SK-N-SH (cell line): ENCODE data around the gene ITGBL1. TPM values are rescaled to one million over a fixed set of nuclear protein-coding genes. Genes with fewer than 3 reads are reported as not detected.
A peak's percentile ranks its signal among the peaks of the same experiment; 100 is the strongest.

ENCODE experiments used
- CTCF ChIA-PET: fragments of 300-600, 350-600 bp; formaldehyde crosslinking; extraction: SDS; loops from one replicate; lab custom pipeline; 2021; lab: Yijun Ruan, JAX
- POLR2A ChIA-PET: fragments of 350-600 bp; sonication (Branson Sonifier 250); formaldehyde crosslinking; extraction: SDS; loops from one replicate; lab custom pipeline; 2020; ENCODE audit warnings: antibody characterized with exemption, inconsistent platforms; lab: Yijun Ruan, JAX
- DNase-seq: peaks from one replicate; pipeline ENCODE4 v3.0.0; 2012
- H2AFZ ChIP-seq: fragments of 200-600 bp; sonication (generic); 2 replicates; pipeline ENCODE4 v1.8.1; 2016; ENCODE audit warnings: antibody characterized with exemption, mild to moderate bottlenecking, low read depth
- H3F3A ChIP-seq: fragments of 200-600 bp; sonication (generic); replicated peaks from 2 replicates; pipeline ENCODE3; 2016; ENCODE audit warnings: antibody characterized with exemption, mild to moderate bottlenecking; ENCODE audit not compliant: insufficient read depth
- H3K27ac ChIP-seq, 2 experiments: fragments of 200-500 bp in 1 of 2; fragments of 200-600 bp in 1 of 2; sonication (Bioruptor generic) in 1 of 2; sonication (generic), shearing (Covaris generic) in 1 of 2; 2 replicates each; pipeline versions ENCODE4 v1.5.1 to v1.6.1; 2014 to 2016; ENCODE audit warnings: low read depth in 2 of 2, inconsistent platforms in 1 of 2, low read length in 1 of 2, mild to moderate bottlenecking in 1 of 2, mixed read lengths in 1 of 2
- H3K27me3 ChIP-seq: fragments of 200-600 bp; sonication (generic), shearing (Covaris generic); 2 replicates; pipeline ENCODE4 v1.6.1; 2016; ENCODE audit warnings: mixed run types; ENCODE audit not compliant: insufficient read depth
- H3K36me3 ChIP-seq, 2 experiments: fragments of 200-500 bp in 1 of 2; fragments of 200-600 bp in 1 of 2; sonication (Bioruptor generic) in 1 of 2; sonication (generic) in 1 of 2; replicated peaks in 1 of 2; 2 replicates each; pipeline versions ENCODE3 to v1.5.1; 2014 to 2016; ENCODE audit warnings: low read length in 1 of 2, mild to moderate bottlenecking in 1 of 2; ENCODE audit not compliant: insufficient read depth in 2 of 2, control insufficient read depth in 1 of 2
- H3K4me1 ChIP-seq, 2 experiments: fragments of 200-500 bp in 1 of 2; fragments of 200-600 bp in 1 of 2; sonication (Bioruptor generic) in 1 of 2; sonication (generic), shearing (Covaris generic) in 1 of 2; 2 replicates each; pipeline versions ENCODE4 v1.5.1 to v1.6.1; 2014 to 2016; ENCODE audit warnings: low read depth in 1 of 2, low read length in 1 of 2, mixed run types in 1 of 2; ENCODE audit not compliant: insufficient read depth in 2 of 2, control insufficient read depth in 1 of 2
- H3K4me2 ChIP-seq: fragments of 200-600 bp; sonication (generic), shearing (Covaris generic); 2 replicates; pipeline ENCODE4 v1.6.1; 2017; ENCODE audit warnings: mixed run types
- H3K4me3 ChIP-seq, 2 experiments: fragments of 200-500 bp in 1 of 2; fragments of 200-600 bp in 1 of 2; sonication (Bioruptor generic) in 1 of 2; sonication (generic), shearing (Covaris generic) in 1 of 2; 2 replicates each; pipeline versions ENCODE4 v1.5.1 to v1.8.1; 2014 to 2016; ENCODE audit warnings: low read depth in 2 of 2, inconsistent platforms in 1 of 2, low read length in 1 of 2, mild to moderate bottlenecking in 1 of 2, mixed read lengths in 1 of 2, moderate library complexity in 1 of 2
- H3K79me2 ChIP-seq: fragments of 200-600 bp; sonication (generic); 2 replicates; pipeline ENCODE4 v1.8.1; 2017; ENCODE audit warnings: mild to moderate bottlenecking; ENCODE audit not compliant: insufficient read depth
- H3K9ac ChIP-seq: fragments of 200-600 bp; sonication (generic); 2 replicates; pipeline ENCODE4 v1.6.1; 2017; ENCODE audit warnings: mixed run types
- H3K9me2 ChIP-seq: fragments of 200-600 bp; sonication (generic); 2 replicates; pipeline ENCODE4 v1.6.1; 2017; ENCODE audit warnings: mixed run types
- H3K9me3 ChIP-seq: fragments of 200-600 bp; sonication (generic); 2 replicates; pipeline ENCODE4 v1.6.1; 2017; ENCODE audit warnings: mixed run types, mild to moderate bottlenecking, moderate library complexity
- H4K20me1 ChIP-seq: fragments of 200-600 bp; sonication (generic); 2 replicates; pipeline ENCODE4 v1.6.1; 2017; ENCODE audit warnings: mild to moderate bottlenecking, mixed run types; ENCODE audit not compliant: insufficient read depth
- CTCF ChIP-seq: fragments of 200-600 bp; sonication (generic); IDR thresholded peaks from 2 replicates; pipeline ENCODE4 v1.6.1; 2017; ENCODE audit warnings: antibody characterized with exemption, mild to moderate bottlenecking, moderate library complexity
- FOXJ3 ChIP-seq: sonication (generic); formaldehyde crosslinking; IDR thresholded peaks from 2 replicates; pipeline ENCODE4 v1.5.1; 2020; ENCODE audit warnings: mild to moderate bottlenecking, missing genetic modification reagents
- FOXM1 ChIP-seq: IDR thresholded peaks from 2 replicates; pipeline ENCODE4 v1.4.0; 2012; ENCODE audit warnings: low read depth, mild to moderate bottlenecking
- GABPA ChIP-seq: IDR thresholded peaks from 2 replicates; pipeline ENCODE4 v1.4.0; 2012; ENCODE audit warnings: low read depth, mild to moderate bottlenecking
- IRF3 ChIP-seq: fragments of 150-350 bp; IDR thresholded peaks from 2 replicates; pipeline ENCODE4 v1.6.1; 2016; ENCODE audit warnings: mild to moderate bottlenecking, low read depth, low read length
- MAX ChIP-seq: IDR thresholded peaks from 2 replicates; pipeline ENCODE4 v1.4.0; 2012; ENCODE audit warnings: low read depth
- MEF2A ChIP-seq: IDR thresholded peaks from 2 replicates; pipeline ENCODE4 v1.4.0; 2012; ENCODE audit warnings: low read depth, borderline replicate concordance
- MXI1 ChIP-seq: IDR thresholded peaks from 2 replicates; pipeline ENCODE4 v1.6.1; 2012; ENCODE audit warnings: mild to moderate bottlenecking, low read depth, low read length, improper control_type of control experiment
- NRF1 ChIP-seq: IDR thresholded peaks from 2 replicates; pipeline ENCODE4 v1.6.1; 2012; ENCODE audit warnings: low read depth, mild to moderate bottlenecking, low read length
- PBX3 ChIP-seq: IDR thresholded peaks from 2 replicates; pipeline ENCODE4; 2012
- RAD21 ChIP-seq: IDR thresholded peaks from 2 replicates; pipeline ENCODE4 v1.6.1; 2012; ENCODE audit warnings: mild to moderate bottlenecking, low read length
- RCOR1 ChIP-seq: fragments of 150-350 bp; IDR thresholded peaks from 2 replicates; pipeline ENCODE4 v1.6.1; 2017; ENCODE audit warnings: antibody characterized with exemption, low read length
- RFX5 ChIP-seq: IDR thresholded peaks from 2 replicates; pipeline ENCODE4 v1.6.1; 2012; ENCODE audit warnings: mild to moderate bottlenecking, improper control_type of control experiment, low read length
- SMC3 ChIP-seq: IDR thresholded peaks from 2 replicates; pipeline ENCODE4 v1.6.1; 2012; ENCODE audit warnings: low read depth, low read length, improper control_type of control experiment
- TEAD4 ChIP-seq: IDR thresholded peaks from 2 replicates; pipeline ENCODE4 v1.4.0; 2012; ENCODE audit warnings: mild to moderate bottlenecking, borderline replicate concordance; ENCODE audit not compliant: insufficient read depth
- YY1 ChIP-seq: IDR thresholded peaks from 2 replicates; pipeline ENCODE4 v1.4.0; 2012; ENCODE audit warnings: low read depth, mild to moderate bottlenecking
- ZBTB33 ChIP-seq: IDR thresholded peaks from 2 replicates; pipeline ENCODE4 v1.4.0; 2012; ENCODE audit warnings: low read depth, borderline replicate concordance
- polyA plus RNA-seq, 3 experiments: library from polyadenylated mRNA; depleted of rRNA; stranded (reverse); fragments of >200 nt; gene quantifications; 2 replicates each; pipeline ENCODE4 v1.2.3, GENCODE V29; 2012

The ITGBL1 gene
- polyA plus RNA-seq, 1 of the 3 experiments (the other 2 are of a cell fraction): 78.7 TPM

GRCh38 chr13:101502618-101503017 is 50.1 kb downstream of the ITGBL1 start (continued):
- TF ChIP-seq IRF3 (no peak), RAD21 (no peak), GABPA (no peak), SMC3 (no peak), MEF2A (no peak), CTCF (no peak), MAX (no peak), MXI1 (no peak), YY1 (no peak), FOXJ3 (CRISPR knock-in tag) (no peak), FOXM1 (no peak)

- Histone ChIP-seq H3K27ac (peak overlapping the region; percentile 86 to 94; a peak in 3 of 4 replicates), H3F3A (peaks cover 37% of the 10 kb centered on the region), H3K79me2 (peaks cover 71% of the 10 kb centered on the region), H3K36me3 (peaks cover 0 to 22% of the 10 kb centered on the region in 2 experiments), H3K9me2 (no peaks in the 10 kb centered on the region), H3K4me1 (peaks cover 16 to 32% of the 10 kb centered on the region in 2 experiments; a peak in 3 of 4 replicates), H3K27me3 (no peaks in the 10 kb centered on the region), H3K4me3 (no peak overlapping the region), H2AFZ (no peak overlapping the region), H3K4me2 (peak overlapping the region; percentile 59; the same call in 1 of the 2 replicates), H4K20me1 (no peaks in the 10 kb centered on the region), H3K9me3 (peaks cover 4% of the 10 kb centered on the region; the same call in 1 of the 2 replicates), H3K9ac (no peak overlapping the region)
- CTCF ChIA-PET: interaction anchor here (1.5 to 2.2 kb wide), 3 partner anchors 246 to 384 kb away, joined by 3 to 11 read pairs (median 5); no protein-coding TSS in a partner anchor
- DNase-seq: no peak
- POLR2A ChIA-PET: no interaction called here
- TF ChIP-seq NRF1 (no peak), GABPA (no peak), MXI1 (no peak), RCOR1 (no peak), PBX3 (no peak), RFX5 (no peak), ZBTB33 (no peak), FOXJ3 (CRISPR knock-in tag) (no peak), TEAD4 (no peak)
Measured at GRCh38 chr13:101511161-101511560, 58.7 kb downstream of the ITGBL1 start.
